ENCODE data around the gene IFT27.

- TF ChIP-seq CTCF (conservative IDR thresholded peaks at IDR 0.05; ENCODE audit: low read depth, low read length): no peak
- no peak for TF ChIP-seq CEBPB (IDR thresholded peaks at IDR 0.05; ENCODE audit: low read depth, low read length)
- TF ChIP-seq BHLHE40 (IDR thresholded peaks at IDR 0.05; ENCODE audit: low read depth, low read length): no peak
- TF ChIP-seq MAZ (IDR thresholded peaks at IDR 0.05; ENCODE audit: borderline replicate concordance, low read depth, low read length): no peak
- no peak for TF ChIP-seq POLR2A (IDR thresholded peaks at IDR 0.05; ENCODE audit: low read depth, low read length)
- TF ChIP-seq MXI1 (IDR thresholded peaks at IDR 0.05; ENCODE audit: borderline replicate concordance, low read depth, low read length): no peak
Observed at GRCh38 chr22:36778020-36778419, 2.1 kb upstream of the IFT27 start.

Data from IMR-90 (cell line).